D341Med (cell line): ENCODE results near the gene KIF4A.
A peak's percentile ranks its signal among the peaks of the same experiment; 100 is the strongest.
"Not testable (repeated sequence)": the region's sequence is repeated elsewhere in the genome, so short reads cannot be mapped to it uniquely, and the experiment has no call there.

ENCODE experiments used
- DNase-seq: peaks from one replicate; pipeline ENCODE4 v3.0.0; 2012; ENCODE audit warnings: low spot score

Gene KIF4A

GRCh38 chrX:70289793-70290770 lies at the start of gene KIF4A, which contains the start of gene PDZD11:
TSS of gene KIF4A (plus strand) at chrX:70290104. CDS start at chrX:70290459, 355 bp downstream.
TSS of gene PDZD11 (minus strand) at chrX:70289927. CDS start at chrX:70289341, 586 bp downstream.
- peak; percentile 95 for DNase-seq

- DNase-seq = no peak
Measured at GRCh38 chrX:70240751-70241150, 49.2 kb upstream of the KIF4A start.

- DNase-seq = no peak
Measured at GRCh38 chrX:70241501-70241900, 48.4 kb upstream of the KIF4A start.

- DNase-seq = not testable (repeated sequence)
Measured at GRCh38 chrX:70243601-70244000, 46.3 kb upstream of the KIF4A start.

GRCh38 chrX:70244881-70245280 lies 45.0 kb upstream of the KIF4A start:
- DNase-seq = no peak

- DNase-seq = no peak
Measured at GRCh38 chrX:70247252-70247651, 42.7 kb upstream of the KIF4A start.

- DNase-seq = no peak
Measured at GRCh38 chrX:70252491-70252890, 37.4 kb upstream of the KIF4A start.

GRCh38 chrX:70253377-70254062 lies 36.4 kb upstream of the KIF4A start:
- no peak for DNase-seq

- no peak for DNase-seq
Measured at GRCh38 chrX:70254063-70254400, 35.9 kb upstream of the KIF4A start.

- no peak for DNase-seq
Measured at GRCh38 chrX:70254909-70255308, 35.0 kb upstream of the KIF4A start.

- no peak for DNase-seq
Measured at GRCh38 chrX:70255452-70255851, 34.5 kb upstream of the KIF4A start.

- no peak for DNase-seq
Measured at GRCh38 chrX:70257423-70258288, 32.2 kb upstream of the KIF4A start.

- DNase-seq = no peak
Measured at GRCh38 chrX:70260104-70260503, 29.8 kb upstream of the KIF4A start, which contains the start of gene P2RY4. TSS of gene P2RY4 (minus strand) at chrX:70260204. CDS start at chrX:70259624, 580 bp downstream.

- DNase-seq = peak; percentile 65
Measured at GRCh38 chrX:70262952-70263567, 26.8 kb upstream of the KIF4A start.

- DNase-seq = no peak
Measured at GRCh38 chrX:70264784-70265183, 25.1 kb upstream of the KIF4A start.

- peak; percentile 49 for DNase-seq
Measured at GRCh38 chrX:70268034-70268433, 21.9 kb upstream of the KIF4A start, which contains the start of gene ARR3. TSS of gene ARR3 (plus strand) at chrX:70268334. CDS start at chrX:70269386, 1,052 bp downstream.

GRCh38 chrX:70274029-70274428 lies 15.9 kb upstream of the KIF4A start:
- not testable (repeated sequence) for DNase-seq

GRCh38 chrX:70279081-70279480 lies 10.8 kb upstream of the KIF4A start:
- no peak for DNase-seq

GRCh38 chrX:70280573-70280972 lies 9.3 kb upstream of the KIF4A start:
- DNase-seq = no peak

GRCh38 chrX:70281951-70282350 lies 8.0 kb upstream of the KIF4A start, which contains the start of gene RAB41:
TSS of gene RAB41 (plus strand) at chrX:70282172. CDS start at chrX:70282218, 46 bp downstream.
- DNase-seq = no peak

GRCh38 chrX:70289168-70289792 lies 624 bp upstream of the KIF4A start:
- no peak for DNase-seq
